COLO668 (cell line): ENCODE data around the gene ADAMTSL1.

ENCODE experiments used
- DNase-seq: peaks from one replicate; lab custom pipeline; 2025; ENCODE audit not compliant: unreplicated experiment; lab: John Stamatoyannopoulos, UW

Gene ADAMTSL1

DNA sequence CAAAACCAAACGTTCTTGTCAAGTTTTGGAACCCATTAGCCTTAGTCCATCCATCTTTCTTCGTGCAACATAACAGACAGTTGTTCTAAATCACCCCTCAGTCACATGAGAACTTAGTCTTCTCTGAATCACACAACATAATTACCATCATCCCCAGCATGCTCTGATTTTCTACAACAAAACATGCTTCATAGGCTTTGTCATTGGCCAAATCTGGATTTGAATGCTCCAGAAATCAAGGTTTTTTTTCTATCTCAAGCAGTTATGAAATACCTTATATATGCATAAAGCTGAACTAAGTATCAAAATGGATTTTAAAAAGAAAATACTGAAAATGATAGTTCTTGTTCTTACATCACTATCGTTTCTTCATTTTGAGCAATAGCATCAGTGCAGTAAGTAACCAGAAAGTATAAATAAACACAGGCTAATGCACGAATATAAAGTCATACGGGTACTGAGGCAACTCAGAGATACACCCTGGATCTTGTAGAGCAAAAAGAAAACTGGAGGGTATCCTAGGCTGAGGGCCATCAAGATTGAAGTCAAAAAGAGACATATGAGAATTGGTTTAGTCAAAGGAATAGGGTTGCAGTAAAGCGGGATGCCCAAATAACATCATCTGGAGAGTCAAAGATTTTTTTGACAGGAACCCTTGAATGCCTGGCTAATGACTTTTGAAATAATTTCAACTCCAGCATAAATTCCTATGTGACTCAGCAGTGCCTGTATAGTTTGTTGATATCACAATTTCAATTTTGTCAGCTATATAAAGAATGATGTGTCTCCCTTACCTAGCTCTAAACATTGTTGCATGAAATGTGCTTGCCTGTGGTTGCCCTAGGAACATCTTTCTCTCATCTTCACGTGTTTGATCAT lies 164.7 kb downstream of the ADAMTSL1 start:
- DNase-seq: no peak

DNA sequence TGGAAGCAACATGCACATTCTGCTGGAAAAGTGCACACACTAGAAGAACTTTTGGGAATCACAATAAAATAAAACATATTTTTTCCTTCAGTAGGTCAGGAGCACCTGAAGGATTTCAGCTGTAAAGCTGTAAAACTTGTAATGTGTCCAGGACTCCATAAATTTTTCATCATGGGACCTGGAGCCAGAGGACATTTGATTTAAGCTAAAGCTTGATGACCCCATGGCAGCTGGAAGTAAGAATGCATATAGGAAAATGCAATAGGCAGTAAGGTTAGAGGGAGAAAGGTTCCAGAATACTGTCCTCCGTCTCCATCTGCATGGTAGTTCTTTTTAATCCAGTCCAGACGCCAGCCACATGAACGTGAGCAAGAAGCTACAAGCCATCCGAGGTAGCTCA lies 166.0 kb downstream of the ADAMTSL1 start:
- no peak for DNase-seq

DNA sequence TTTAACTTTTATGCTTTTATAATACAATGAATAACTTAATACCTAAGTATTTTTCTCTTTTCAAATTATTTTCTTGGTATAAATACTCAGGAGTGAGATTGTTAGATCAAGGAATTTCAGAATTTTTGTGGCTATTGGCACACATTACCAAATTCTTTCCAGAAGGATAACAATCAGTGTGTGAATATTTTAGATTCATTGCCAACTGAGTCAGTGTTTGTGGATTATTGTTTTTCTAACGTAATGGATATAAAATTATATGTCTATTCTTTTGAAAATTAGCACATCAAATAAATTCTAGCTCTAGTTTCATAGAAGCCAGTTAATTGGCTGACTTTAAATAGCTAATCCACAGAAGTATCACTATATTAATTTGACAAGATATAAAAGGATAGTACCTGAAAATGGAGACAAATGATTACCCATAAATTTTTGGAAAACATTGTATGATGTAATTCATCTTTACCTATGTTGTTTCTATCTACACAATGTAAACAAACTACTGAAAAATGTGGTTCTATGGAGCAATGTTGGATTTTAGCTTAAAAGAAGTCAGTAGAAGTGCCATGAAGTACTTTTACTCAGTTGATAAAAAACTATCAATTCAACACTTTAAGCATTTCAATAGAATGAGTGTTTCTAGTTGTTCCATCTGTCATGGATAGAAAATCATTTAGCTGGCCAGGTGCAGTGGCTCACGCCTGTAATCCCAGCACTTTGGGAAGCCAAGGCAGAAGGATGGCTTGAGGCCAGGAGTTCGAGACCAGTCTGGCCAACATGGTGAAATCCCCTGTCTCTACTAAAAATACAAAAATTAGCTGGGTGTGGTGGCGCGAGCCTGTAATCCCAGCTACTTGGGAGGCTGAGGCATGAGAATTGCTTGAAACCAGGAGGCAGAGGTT lies 185.1 kb downstream of the ADAMTSL1 start:
- DNase-seq: no peak

DNA sequence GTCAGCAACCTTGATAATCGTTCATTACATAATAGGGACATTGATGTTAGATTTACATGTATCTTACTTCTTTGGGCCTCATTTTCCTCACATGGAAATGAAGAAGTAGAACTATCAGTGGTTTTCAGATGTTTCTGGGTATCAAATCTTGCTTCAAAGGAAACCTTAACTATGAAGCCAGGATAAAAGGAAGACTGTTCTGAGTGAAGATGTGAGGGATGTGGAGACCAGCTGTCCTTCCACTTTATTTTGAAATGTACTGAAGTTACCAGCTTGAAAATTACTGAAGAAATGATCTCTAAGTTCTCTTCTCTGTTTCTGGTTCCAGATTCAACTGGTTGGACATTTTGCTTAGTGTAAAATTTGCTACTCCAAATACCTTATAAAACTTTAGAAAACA lies 186.0 kb downstream of the ADAMTSL1 start:
- DNase-seq: no peak

GRCh38 chr9:18662320-18662719 lies 188.4 kb downstream of the ADAMTSL1 start:
- DNase-seq: no peak

GRCh38 chr9:18665947-18666346 lies 192.0 kb downstream of the ADAMTSL1 start:
- no peak for DNase-seq

GRCh38 chr9:18666348-18666747 lies 192.4 kb downstream of the ADAMTSL1 start:
- no peak for DNase-seq

DNA sequence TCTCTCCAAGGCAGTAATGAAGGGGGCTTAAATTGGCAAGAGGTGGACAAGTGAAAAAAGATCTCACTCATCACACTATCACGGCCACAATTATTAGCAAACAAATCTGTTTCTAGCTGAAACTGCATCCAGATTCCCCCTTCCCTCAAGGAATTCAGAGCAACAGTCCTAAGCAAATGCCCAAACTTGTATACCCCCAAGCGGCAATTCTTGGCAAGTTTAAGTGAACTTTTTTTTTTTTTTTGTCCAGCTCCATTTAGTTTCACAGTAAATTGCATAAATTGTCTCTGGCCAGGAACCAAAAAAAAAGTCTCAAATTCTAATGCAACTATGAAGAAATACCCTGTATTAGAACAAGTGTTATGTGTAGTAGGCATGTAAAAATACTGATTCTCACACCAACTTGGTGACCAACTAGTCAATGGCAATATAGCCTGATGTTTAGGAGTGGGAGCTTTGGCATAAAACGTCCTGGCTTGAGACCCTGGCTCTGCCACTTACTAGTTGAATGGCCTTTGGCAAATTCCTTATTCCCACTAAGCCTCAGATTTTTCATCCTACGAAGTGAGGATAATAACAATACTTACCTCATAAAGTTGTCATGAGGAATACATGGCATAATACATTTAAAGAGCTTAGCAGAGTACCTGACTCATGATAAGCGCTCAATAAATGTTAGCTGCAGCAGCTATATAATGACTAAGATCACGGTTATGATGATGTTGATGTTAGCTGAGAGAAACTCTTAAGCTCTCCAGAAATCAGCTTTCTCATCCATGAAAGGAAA lies 193.2 kb downstream of the ADAMTSL1 start:
- DNase-seq: no peak

DNA sequence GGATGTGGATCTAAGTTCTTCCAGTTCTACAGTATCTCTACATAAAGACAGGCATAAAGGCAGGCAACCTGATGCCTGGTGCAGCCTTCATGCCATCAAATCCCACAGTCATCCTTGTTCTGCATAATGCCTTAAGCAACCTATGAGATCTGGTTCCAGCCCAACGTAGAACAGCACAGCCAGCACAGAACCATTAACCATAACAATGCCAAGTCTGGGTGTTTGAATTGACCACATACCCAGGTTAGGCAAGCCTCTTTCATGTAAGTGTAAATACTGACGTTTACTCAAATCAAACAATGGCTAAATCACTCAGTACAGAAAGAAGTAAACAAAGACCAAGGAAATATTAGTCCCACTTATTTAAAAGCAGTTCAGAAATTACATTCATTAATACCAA lies 195.0 kb downstream of the ADAMTSL1 start:
- peak; percentile 38 for DNase-seq

GRCh38 chr9:18672706-18673105 lies 198.8 kb downstream of the ADAMTSL1 start:
- no peak for DNase-seq

- no peak for DNase-seq
Measured at GRCh38 chr9:18673179-18673578, 199.2 kb downstream of the ADAMTSL1 start.

GRCh38 chr9:18675332-18675731 lies 201.4 kb downstream of the ADAMTSL1 start:
- no peak for DNase-seq

DNA sequence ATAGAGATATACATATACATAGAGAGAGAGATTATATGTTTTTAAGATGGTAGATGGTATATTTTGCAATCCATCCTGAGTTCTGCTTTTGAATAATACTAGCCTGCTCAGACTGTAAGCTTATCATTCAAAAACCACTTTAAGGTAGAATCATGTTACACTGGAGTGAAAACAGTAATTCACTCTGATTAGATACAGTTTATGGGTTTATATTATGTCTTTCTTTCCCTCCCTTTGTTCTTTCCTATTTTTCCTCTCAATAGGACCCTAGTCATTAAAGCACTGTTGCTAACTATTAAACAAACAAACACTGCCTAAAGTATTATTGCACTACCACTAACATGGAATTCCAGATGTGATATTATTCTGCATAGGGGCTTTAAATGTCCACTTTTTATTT lies 202.0 kb downstream of the ADAMTSL1 start:
- DNase-seq: no peak

- no peak for DNase-seq
Measured at GRCh38 chr9:18676525-18676924, 202.6 kb downstream of the ADAMTSL1 start.

DNA sequence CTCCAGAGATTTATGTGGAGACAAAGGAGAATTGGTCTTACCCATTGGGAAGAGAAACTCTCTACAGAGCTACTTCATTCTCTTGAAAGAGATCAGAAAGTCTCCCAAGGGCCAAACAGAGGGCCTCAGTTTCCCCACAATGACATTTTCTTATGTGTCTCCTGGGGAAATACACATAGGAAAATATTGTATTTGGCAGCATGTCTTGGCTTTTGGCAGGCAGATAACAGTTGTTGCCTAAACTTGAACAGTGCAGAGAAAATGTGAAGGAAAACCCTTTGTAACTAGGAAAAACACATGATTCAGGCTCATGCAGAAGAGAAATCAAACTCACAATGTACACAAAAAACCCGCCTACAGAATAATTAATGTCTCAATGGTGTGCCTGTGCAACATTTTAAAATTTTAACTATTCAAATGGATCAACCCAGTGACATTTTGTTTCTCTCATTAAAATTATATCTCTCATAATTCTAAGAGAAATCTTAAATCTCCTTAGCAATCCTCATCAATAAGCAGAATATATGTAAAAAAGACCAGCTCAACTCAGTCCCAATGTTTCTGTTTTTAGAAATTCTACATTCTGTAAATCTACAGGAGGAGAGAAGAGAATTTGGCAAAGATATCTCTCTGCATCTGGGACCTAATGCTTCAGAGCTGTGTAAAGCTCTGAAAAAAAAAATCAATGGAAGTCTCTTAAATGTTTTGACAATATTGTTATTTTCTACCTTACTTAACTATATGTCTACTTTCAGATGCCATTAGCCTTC lies 205.1 kb downstream of the ADAMTSL1 start:
- no peak for DNase-seq

- no peak for DNase-seq
Measured at GRCh38 chr9:18682907-18683306, 209.0 kb downstream of the ADAMTSL1 start.

- no peak for DNase-seq
Measured at GRCh38 chr9:18683312-18683711, 209.4 kb downstream of the ADAMTSL1 start.

GRCh38 chr9:18683851-18684250 lies 209.9 kb downstream of the ADAMTSL1 start:
- no peak for DNase-seq

DNA sequence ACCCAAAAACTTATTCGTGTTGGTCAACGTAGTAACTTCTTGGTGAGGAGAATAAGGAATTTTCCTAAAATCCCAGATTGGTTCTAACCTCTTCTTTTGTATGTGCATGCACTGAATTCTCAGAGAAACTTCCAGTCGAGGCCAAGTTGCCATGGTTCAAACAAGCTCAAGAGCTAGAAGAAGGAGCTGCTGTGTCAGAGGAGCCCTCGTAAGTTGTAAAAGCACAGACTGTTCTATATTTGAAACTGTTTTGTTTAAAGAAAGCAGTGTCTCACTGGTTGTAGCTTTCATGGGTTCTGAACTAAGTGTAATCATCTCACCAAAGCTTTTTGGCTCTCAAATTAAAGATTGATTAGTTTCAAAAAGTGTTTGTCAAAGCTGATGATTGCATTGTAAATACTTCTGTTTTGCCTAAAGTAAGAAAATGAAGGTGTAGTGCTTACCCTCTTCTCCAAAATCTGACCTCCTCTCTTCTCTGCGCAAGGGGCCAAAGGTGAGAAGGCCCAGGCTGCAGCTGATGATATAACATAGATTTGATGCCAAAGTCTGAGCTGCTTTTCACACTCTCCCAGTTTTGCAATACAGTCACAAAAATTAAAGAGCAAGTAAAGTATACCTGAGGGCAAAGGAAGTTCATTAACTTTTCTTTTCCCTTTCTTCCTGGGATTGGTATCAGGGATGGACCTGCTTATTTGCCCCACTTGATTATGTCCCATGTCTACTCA lies 210.8 kb downstream of the ADAMTSL1 start:
- DNase-seq: no peak
